Activated CD8-positive, alpha-beta T cell treated with anti-CD3 and anti-CD28 coated beads for 36 hours (primary cell): ENCODE results near the gene ZNF76. TPM values are rescaled to one million over a fixed set of nuclear protein-coding genes. Genes with fewer than 3 reads are reported as not detected.

Experiments used
- ATAC-seq: fragments of 200-7000 bp; cut with Tn5 transposase; one replicate; pipeline ENCODE4 v1.10.0; 2021; ENCODE audit warnings: mild to moderate bottlenecking, moderate library complexity
- CTCF ChIA-PET: fragments of 350-600 bp; sonication (Branson Sonifier 250); formaldehyde crosslinking; loops from one replicate; lab custom pipeline; 2021; ENCODE audit warnings: antibody characterized with exemption; lab: Charles Lee
- POLR2A ChIA-PET: fragments of 350-600 bp; sonication (Branson Sonifier 250); formaldehyde crosslinking; loops from one replicate; lab custom pipeline; 2021; ENCODE audit warnings: antibody characterized with exemption; lab: Charles Lee
- DNase-seq: peaks from one replicate; pipeline ENCODE4 v3.0.0-alpha.2; 2020
- H3K27ac Mint-ChIP-seq: one replicate; pipeline ENCODE4 v1.8.0; 2021; ENCODE audit warnings: mild to moderate bottlenecking, mixed read lengths
- H3K27me3 Mint-ChIP-seq: one replicate; pipeline ENCODE4 v1.8.0; 2021; ENCODE audit warnings: mixed read lengths
- H3K36me3 Mint-ChIP-seq: one replicate; pipeline ENCODE4 v1.8.0; 2021; ENCODE audit warnings: low read depth, mixed read lengths
- H3K4me1 Mint-ChIP-seq: one replicate; pipeline ENCODE4 v1.8.0; 2021; ENCODE audit warnings: low read depth, mixed read lengths
- H3K4me3 Mint-ChIP-seq: one replicate; pipeline ENCODE4 v1.8.0; 2021; ENCODE audit warnings: mild to moderate bottlenecking, moderate library complexity, mixed read lengths
- H3K9me3 Mint-ChIP-seq: one replicate; pipeline ENCODE4 v1.8.0; 2021; ENCODE audit warnings: mixed read lengths
- intact Hi-C: fragments of 100-400 bp; cut with micrococcal nuclease; formaldehyde crosslinking; loops from one replicate; pipeline ENCODE4 v1.10.0; 2022
- total RNA-seq, 2 experiments: library from RNA; stranded (reverse); gene quantifications; one replicate each; pipeline ENCODE4 v1.2.3, GENCODE V29; 2021
- TF ChIP-seq, protein P1 (sequence below): fragments of 200-600 bp; IDR thresholded peaks from one replicate; pipeline ENCODE4 v1.8.0; 2022; ENCODE audit warnings: antibody characterized with exemption, mild to moderate bottlenecking

ZNF76 gene
- total RNA-seq, 2 experiments from 2014 or later: 34.4 to 35.2 TPM

DNA sequence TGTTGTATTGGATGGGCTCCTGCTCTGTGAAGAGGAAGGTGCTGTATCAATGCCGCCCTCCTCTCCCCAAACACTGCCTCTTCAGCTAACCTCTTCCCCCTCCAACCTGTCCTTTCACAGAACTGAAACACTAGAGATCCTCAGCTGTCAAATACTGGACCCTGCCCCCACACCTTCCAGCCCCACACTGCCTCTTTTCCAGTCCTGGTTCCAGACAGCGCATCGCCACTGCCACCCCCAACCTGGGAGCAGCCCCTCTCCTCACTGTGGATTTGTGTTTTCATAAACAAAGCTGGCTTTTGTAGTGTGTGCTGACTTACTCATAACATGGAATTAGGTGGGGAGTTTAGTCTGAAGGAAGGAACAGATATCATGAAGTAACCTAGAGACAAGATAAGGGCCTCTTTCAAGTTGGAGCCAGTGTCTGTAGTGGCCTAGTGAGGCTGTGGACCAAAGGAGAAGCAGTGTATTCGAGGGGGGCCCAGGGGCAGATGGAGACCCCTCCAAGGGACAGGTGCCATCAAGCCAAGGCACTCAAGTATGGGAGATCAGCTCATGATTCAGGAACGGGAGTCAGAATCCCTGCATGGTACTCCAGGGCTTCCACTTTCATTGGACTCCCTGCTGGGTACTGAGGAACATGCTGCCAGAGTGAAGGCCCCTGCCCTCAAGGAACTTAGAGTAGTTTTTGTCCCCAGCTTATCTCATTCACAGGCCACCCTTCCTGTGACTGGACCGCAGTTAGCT, 43.7 kb upstream of the ZNF76 start:
- TF ChIP-seq, protein P1, sequence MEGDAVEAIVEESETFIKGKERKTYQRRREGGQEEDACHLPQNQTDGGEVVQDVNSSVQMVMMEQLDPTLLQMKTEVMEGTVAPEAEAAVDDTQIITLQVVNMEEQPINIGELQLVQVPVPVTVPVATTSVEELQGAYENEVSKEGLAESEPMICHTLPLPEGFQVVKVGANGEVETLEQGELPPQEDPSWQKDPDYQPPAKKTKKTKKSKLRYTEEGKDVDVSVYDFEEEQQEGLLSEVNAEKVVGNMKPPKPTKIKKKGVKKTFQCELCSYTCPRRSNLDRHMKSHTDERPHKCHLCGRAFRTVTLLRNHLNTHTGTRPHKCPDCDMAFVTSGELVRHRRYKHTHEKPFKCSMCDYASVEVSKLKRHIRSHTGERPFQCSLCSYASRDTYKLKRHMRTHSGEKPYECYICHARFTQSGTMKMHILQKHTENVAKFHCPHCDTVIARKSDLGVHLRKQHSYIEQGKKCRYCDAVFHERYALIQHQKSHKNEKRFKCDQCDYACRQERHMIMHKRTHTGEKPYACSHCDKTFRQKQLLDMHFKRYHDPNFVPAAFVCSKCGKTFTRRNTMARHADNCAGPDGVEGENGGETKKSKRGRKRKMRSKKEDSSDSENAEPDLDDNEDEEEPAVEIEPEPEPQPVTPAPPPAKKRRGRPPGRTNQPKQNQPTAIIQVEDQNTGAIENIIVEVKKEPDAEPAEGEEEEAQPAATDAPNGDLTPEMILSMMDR: no peak
- ATAC-seq (no peak), DNase-seq (no peak)
- Mint-ChIP-seq H3K4me3 (no peak overlapping the region), H3K4me1 (peaks cover 6% of the 10 kb centered on the region), H3K27ac (no peak overlapping the region), H3K27me3 (peaks cover 54% of the 10 kb centered on the region), H3K9me3 (no peaks in the 10 kb centered on the region), H3K36me3 (no peaks in the 10 kb centered on the region)
- ChIA-PET CTCF (interaction anchor here (0.6 to 3.4 kb wide), 5 partner anchors 11 to 471 kb away, joined by 3 to 13 read pairs (median 4); no protein-coding TSS in a partner anchor), POLR2A (interaction anchor here (1.1 to 1.3 kb wide), 2 partner anchors 14 to 29 kb away, joined by 3 read pairs; no protein-coding TSS in a partner anchor)
- intact Hi-C loops: no loop called here

DNA sequence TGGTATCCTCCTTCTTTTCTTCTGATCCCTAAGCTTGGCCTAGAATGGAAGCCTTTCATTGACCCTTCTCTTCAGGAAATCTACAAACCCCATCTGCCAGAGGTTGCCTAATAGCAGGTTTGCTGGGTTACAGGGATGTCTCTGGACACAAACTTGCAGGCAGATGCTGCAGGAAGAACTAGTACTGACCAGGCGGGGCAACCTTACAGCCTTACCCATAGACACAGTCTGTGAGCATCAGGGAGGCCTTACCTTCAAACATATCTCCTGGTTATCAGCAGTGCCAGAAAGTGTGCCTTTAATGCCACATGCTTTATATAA, 43.2 kb upstream of the ZNF76 start:
- CTCF ChIA-PET: interaction anchor here (0.6 to 3.4 kb wide), 4 partner anchors 11 to 471 kb away, joined by 3 to 13 read pairs (median 3); no protein-coding TSS in a partner anchor
- POLR2A ChIA-PET: interaction anchor here (1.3 kb wide), 1 partner anchor 13 kb away, joined by 3 read pairs; no protein-coding TSS in a partner anchor
- TF ChIP-seq, protein P1: no peak

DNA sequence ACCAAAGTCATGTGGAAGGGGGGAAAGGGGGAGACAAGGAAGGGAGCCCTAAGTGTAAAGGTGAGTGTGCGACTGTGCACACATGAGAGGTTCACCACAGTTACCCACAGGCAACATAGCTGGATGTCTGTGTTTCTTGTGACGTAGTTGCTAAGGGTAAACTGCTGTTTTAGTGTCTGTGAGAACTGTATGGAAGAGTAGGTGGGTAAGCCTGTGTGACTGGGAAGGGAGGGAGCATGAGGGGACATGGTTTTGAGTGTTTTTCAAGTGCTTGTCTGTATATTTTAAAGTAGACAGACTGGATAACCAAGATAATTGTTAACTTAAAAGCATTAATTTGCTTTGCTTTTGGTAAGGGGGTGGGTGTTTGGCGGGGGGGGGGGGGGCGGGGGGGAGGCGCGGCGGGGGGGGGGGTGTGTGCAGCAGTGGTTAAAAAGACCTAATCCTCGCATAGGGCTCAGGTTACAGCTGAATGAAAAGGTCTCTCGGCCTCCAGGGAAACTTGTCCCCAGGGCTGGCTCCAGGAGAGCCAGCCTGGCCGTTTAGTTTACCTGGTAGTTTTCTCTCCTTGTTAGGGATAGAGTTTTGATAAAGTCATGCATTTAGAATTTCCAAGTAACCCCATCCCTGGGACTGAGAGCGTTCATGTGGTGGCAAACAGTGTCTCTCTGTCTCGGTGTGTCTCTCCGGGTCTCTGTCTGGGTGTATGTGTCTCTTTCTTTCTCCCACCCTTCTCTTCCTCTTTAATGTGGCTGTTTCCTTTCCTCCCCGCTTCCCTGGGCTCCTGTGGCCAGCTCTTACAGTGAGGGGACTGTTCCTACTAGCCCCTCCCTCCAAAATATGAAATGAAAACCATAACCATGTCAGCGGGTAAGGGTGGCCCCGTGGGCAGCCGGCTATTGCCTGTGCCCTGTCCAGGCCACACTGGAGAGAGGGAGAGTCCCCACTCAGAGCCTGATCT, 42.4 kb upstream of the ZNF76 start:
- Mint-ChIP-seq H3K9me3 (no peaks in the 10 kb centered on the region), H3K27ac (no peak overlapping the region), H3K27me3 (peaks cover 45% of the 10 kb centered on the region), H3K4me3 (no peak overlapping the region), H3K36me3 (no peaks in the 10 kb centered on the region), H3K4me1 (peaks cover 6% of the 10 kb centered on the region)
- TF ChIP-seq, protein P1: no peak
- CTCF ChIA-PET: interaction anchor here (0.6 kb wide), 1 partner anchor 262 kb away, joined by 3 read pairs; no protein-coding TSS in a partner anchor
- no peak for DNase-seq
- POLR2A ChIA-PET: interaction anchor here (0.7 kb wide), 1 partner anchor 13 kb away, joined by 3 read pairs; no protein-coding TSS in a partner anchor
- ATAC-seq: no peak
- intact Hi-C loops: no loop called here

More for the DNA sequence above, 43.2 kb upstream of the ZNF76 start:
- Mint-ChIP-seq H3K4me1 (peaks cover 6% of the 10 kb centered on the region), H3K9me3 (no peaks in the 10 kb centered on the region), H3K27ac (no peak overlapping the region), H3K4me3 (no peak overlapping the region), H3K36me3 (no peaks in the 10 kb centered on the region), H3K27me3 (peaks cover 50% of the 10 kb centered on the region)
- DNase-seq: no peak
- no peak for ATAC-seq
- intact Hi-C loops: no loop called here

DNA sequence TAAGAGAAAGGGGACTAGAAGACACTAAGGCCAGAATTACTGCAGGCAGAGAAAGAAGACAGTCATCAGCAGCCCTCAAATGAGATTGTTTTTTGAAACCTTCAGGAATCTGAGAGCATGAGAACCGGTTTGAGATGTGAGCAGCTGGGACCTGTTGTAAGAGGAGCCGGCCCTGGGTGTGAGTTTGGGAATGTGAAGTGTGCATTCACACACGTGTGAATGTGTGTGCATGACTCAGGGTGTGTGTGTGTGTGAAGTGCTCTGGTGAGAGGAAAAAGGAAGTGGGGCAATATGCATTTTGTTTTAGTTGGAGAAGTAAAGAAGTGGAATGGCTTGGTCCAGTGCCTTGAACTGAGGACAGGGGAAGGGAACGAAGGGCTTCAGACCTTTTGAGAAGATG, 41.5 kb upstream of the ZNF76 start:
- peaks cover 4% of the 10 kb centered on the region for H3K4me1 Mint-ChIP-seq
- intact Hi-C loops: no loop called here
- DNase-seq (no peak), ATAC-seq (no peak)
- H3K27me3 Mint-ChIP-seq: peaks cover 36% of the 10 kb centered on the region
- H3K9me3 Mint-ChIP-seq: no peaks in the 10 kb centered on the region
- ChIA-PET CTCF (interaction anchor here (3.1 kb wide), 1 partner anchor 23 kb away, joined by 15 read pairs; no protein-coding TSS in a partner anchor), POLR2A (no interaction called here)
- no peak overlapping the region for H3K4me3 Mint-ChIP-seq
- TF ChIP-seq, protein P1: no peak
- H3K27ac Mint-ChIP-seq: no peak overlapping the region
- H3K36me3 Mint-ChIP-seq: no peaks in the 10 kb centered on the region
